Fibroblast of villous mesenchyme (primary cell): Measurements from ENCODE around the gene RAB31. TPM values are rescaled to one million over a fixed set of nuclear protein-coding genes. Genes with fewer than 3 reads are reported as not detected.
A peak's percentile ranks its signal among the peaks of the same experiment; 100 is the strongest.

Experiments
- DNase-seq: peaks from one replicate; pipeline ENCODE4 v3.0.0-alpha.2; 2010; ENCODE audit warnings: low read depth
- H3K4me3 ChIP-seq: 2 replicates; pipeline ENCODE4 v1.5.1; 2011; ENCODE audit warnings: low read depth, mild to moderate bottlenecking, low read length
- CTCF ChIP-seq: IDR thresholded peaks from 2 replicates; pipeline ENCODE4 v1.5.1; 2012; ENCODE audit warnings: low read depth, mild to moderate bottlenecking, low read length; ENCODE audit not compliant: insufficient read depth
- total RNA-seq: library from RNA; depleted of rRNA; stranded (reverse); fragments of >200 nt; gene quantifications from 2 replicates; pipeline ENCODE4 v1.2.3, GENCODE V29; 2012

RAB31 gene
- total RNA-seq, 1 donor, result 34.5 TPM

- no peak overlapping the region for H3K4me3 ChIP-seq
- DNase-seq, result no peak
- TF ChIP-seq CTCF, result no peak
These were observed 78.5 kb downstream of the RAB31 start for GRCh38 chr18:9786631-9787030.

- no peak for TF ChIP-seq CTCF
- DNase-seq, result no peak
- no peak overlapping the region for H3K4me3 ChIP-seq
These were observed 78.9 kb downstream of the RAB31 start for GRCh38 chr18:9787036-9787435.

GRCh38 chr18:9787712-9788111 lies 79.6 kb downstream of the RAB31 start:
- no peak for TF ChIP-seq CTCF
- peak; percentile 46 for DNase-seq
- no peak overlapping the region for H3K4me3 ChIP-seq

GRCh38 chr18:9788140-9788539 lies 80.0 kb downstream of the RAB31 start:
- TF ChIP-seq CTCF, result no peak
- no peak for DNase-seq
- no peak overlapping the region for H3K4me3 ChIP-seq

GRCh38 chr18:9788860-9789259 lies 80.8 kb downstream of the RAB31 start:
- no peak for DNase-seq
- TF ChIP-seq CTCF, result no peak
- no peak overlapping the region for H3K4me3 ChIP-seq

- no peak for DNase-seq
- no peak for TF ChIP-seq CTCF
- H3K4me3 ChIP-seq, result no peak overlapping the region
These were observed 82.2 kb downstream of the RAB31 start for GRCh38 chr18:9790261-9790660.

GRCh38 chr18:9791991-9792390 lies 83.9 kb downstream of the RAB31 start:
- no peak for TF ChIP-seq CTCF
- DNase-seq, result no peak
- H3K4me3 ChIP-seq, result no peak overlapping the region
